BLaER1 treated with 17β-estradiol and CSF1 and Interleukin-3, amounts not matched to agents 10 nM and 100 nM (cell line): ENCODE measurements around the gene HSPB7.
"Not testable (repeated sequence)": the region's sequence is repeated elsewhere in the genome, so short reads cannot be mapped to it uniquely, and the experiment has no call there.

Experiments
- H3K27ac ChIP-seq, 11 experiments: shearing (Covaris generic); formaldehyde crosslinking; 2 replicates each; pipeline ENCODE4 v1.8.1; 2022
- H3K27me3 ChIP-seq, 11 experiments: shearing (Covaris generic); formaldehyde crosslinking; 2 replicates each; pipeline ENCODE4 v1.8.1; 2022
- H3K36me3 ChIP-seq, 11 experiments: shearing (Covaris generic); formaldehyde crosslinking; 2 replicates each; pipeline ENCODE4 v1.8.1; 2022
- H3K4me1 ChIP-seq, 10 experiments: shearing (Covaris generic); formaldehyde crosslinking; 2 replicates each; pipeline ENCODE4 v1.8.1; 2022
- H3K4me2 ChIP-seq, 11 experiments: shearing (Covaris generic); formaldehyde crosslinking; 2 replicates each; pipeline ENCODE4 v1.8.1; 2022
- H3K4me3 ChIP-seq, 10 experiments: shearing (Covaris generic); formaldehyde crosslinking; 2 replicates each; pipeline ENCODE4 v1.8.1; 2022
- H3K9ac ChIP-seq, 11 experiments: shearing (Covaris generic); formaldehyde crosslinking; 2 replicates each; pipeline ENCODE4 v1.8.1; 2022
- H3K9me3 ChIP-seq, 11 experiments: shearing (Covaris generic); formaldehyde crosslinking; replicated peaks in 1 of 11; 2 replicates each; pipeline ENCODE4 v1.8.1; 2022
- H4K20me1 ChIP-seq, 11 experiments: shearing (Covaris generic); formaldehyde crosslinking; 2 replicates each; pipeline ENCODE4 v1.8.1; 2022
- Cebpa-rat ChIP-seq, 11 experiments: shearing (Covaris generic); IDR thresholded peaks; 2 replicates each; pipeline ENCODE4 v1.8.1; 2022

Gene HSPB7

DNA sequence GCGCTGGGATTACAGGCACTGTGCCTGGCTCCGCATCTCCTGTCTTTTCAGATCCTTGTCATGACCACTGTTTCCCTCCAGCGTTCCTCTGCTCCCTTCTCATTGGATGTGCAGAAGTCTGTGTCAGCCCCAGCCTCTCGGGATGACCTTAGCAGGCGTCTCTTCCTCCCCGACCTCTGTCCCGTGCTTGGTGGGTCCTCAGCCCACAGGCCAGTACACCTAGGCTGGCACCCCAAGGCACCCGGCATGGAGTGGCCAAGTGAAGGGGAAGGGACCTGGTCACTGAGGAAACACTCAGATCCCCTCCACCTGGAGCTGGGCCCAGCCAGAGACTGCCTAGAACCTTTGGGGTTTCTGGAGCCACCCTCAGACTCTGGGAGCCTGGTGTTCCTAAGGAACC lies 23.4 kb upstream of the HSPB7 start:
- Histone ChIP-seq H3K36me3 (no peaks in the 10 kb centered on the region), H4K20me1 (no peaks in the 10 kb centered on the region), H3K4me2 (no peak overlapping the region), H3K27ac (no peak overlapping the region), H3K27me3 (no peaks in the 10 kb centered on the region), H3K4me3 (no peak overlapping the region), H3K9ac (no peak overlapping the region), H3K9me3 (no peaks in the 10 kb centered on the region), H3K4me1 (no peaks in the 10 kb centered on the region)
- no peak for TF ChIP-seq Cebpa-rat (IDR thresholded peaks at IDR 0.05)

GRCh38 chr1:16039871-16040270 lies 22.0 kb upstream of the HSPB7 start:
- not testable (repeated sequence) for H3K4me1 ChIP-seq, H3K36me3 ChIP-seq, H4K20me1 ChIP-seq, H3K9ac ChIP-seq, H3K4me2 ChIP-seq, H3K4me3 ChIP-seq, H3K9me3 ChIP-seq, H3K27ac ChIP-seq, H3K27me3 ChIP-seq

GRCh38 chr1:16038620-16038912 lies 20.7 kb upstream of the HSPB7 start:
- no peaks in the 10 kb centered on the region for H3K9me3 ChIP-seq
- no peaks in the 10 kb centered on the region for H4K20me1 ChIP-seq
- H3K4me2 ChIP-seq = no peak overlapping the region
- no peaks in the 10 kb centered on the region for H3K27me3 ChIP-seq
- H3K4me1 ChIP-seq = no peaks in the 10 kb centered on the region
- no peak overlapping the region for H3K9ac ChIP-seq
- H3K36me3 ChIP-seq = no peaks in the 10 kb centered on the region
- H3K4me3 ChIP-seq = no peak overlapping the region
- no peak for TF ChIP-seq Cebpa-rat (IDR thresholded peaks at IDR 0.05)
- no peak overlapping the region for H3K27ac ChIP-seq

- not testable (repeated sequence) for H3K27me3 ChIP-seq, H3K4me3 ChIP-seq, H3K4me2 ChIP-seq, H3K9me3 ChIP-seq, H3K27ac ChIP-seq, H4K20me1 ChIP-seq, H3K9ac ChIP-seq, H3K4me1 ChIP-seq, H3K36me3 ChIP-seq
Measured at GRCh38 chr1:16036461-16036860, 18.6 kb upstream of the HSPB7 start.

DNA sequence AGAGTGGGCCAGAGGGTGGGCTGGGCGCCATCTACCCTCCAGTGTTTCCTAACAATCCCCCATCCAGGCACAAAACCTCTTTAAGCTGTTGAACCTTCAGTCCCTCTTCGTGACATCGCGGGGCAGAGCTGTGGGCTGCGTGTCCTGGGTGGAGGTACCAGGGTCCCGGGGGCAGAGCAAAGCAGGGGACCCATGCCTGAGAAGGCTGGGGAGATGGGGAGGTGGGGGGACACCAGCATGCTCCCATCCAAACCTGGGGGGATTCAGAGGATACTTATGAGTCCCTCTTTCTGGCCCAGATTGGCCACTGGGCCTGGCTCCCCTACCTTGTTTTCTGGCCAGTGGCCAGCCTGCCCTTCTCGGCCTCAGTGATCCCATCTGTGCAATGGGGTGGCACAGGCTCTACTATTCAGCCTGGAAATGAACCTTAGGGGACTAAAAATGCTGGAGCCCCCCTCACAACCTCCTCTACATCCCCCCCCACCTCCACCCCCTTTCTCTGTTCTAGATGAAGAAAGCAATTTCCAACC lies 15.3 kb upstream of the HSPB7 start:
- not testable (repeated sequence) for H3K27me3 ChIP-seq, H3K36me3 ChIP-seq

GRCh38 chr1:16032388-16033102 lies 14.7 kb upstream of the HSPB7 start:
- no peak for TF ChIP-seq Cebpa-rat (IDR thresholded peaks at IDR 0.05)
- peak overlapping the region in 3 of 11 experiments; percentile 4 to 26 (median 16); a peak in 2 of 22 replicates for H3K4me2 ChIP-seq
- H3K9ac ChIP-seq = no peak overlapping the region
- no peaks in the 10 kb centered on the region for H3K36me3 ChIP-seq
- no peaks in the 10 kb centered on the region for H4K20me1 ChIP-seq
- H3K4me1 ChIP-seq = peaks cover 3 to 11% (median 7%) of the 10 kb centered on the region in 10 experiments; a peak in 14 of 20 replicates
- H3K4me3 ChIP-seq = no peak overlapping the region
- H3K9me3 ChIP-seq = no peaks in the 10 kb centered on the region
- H3K27me3 ChIP-seq = no peaks in the 10 kb centered on the region
- H3K27ac ChIP-seq = no peak overlapping the region

More for the DNA sequence above, 15.3 kb upstream of the HSPB7 start:
- H3K4me3 ChIP-seq, H3K4me2 ChIP-seq, H3K27ac ChIP-seq, H3K9me3 ChIP-seq, H3K4me1 ChIP-seq, H3K9ac ChIP-seq, H4K20me1 ChIP-seq: not testable (repeated sequence)

DNA sequence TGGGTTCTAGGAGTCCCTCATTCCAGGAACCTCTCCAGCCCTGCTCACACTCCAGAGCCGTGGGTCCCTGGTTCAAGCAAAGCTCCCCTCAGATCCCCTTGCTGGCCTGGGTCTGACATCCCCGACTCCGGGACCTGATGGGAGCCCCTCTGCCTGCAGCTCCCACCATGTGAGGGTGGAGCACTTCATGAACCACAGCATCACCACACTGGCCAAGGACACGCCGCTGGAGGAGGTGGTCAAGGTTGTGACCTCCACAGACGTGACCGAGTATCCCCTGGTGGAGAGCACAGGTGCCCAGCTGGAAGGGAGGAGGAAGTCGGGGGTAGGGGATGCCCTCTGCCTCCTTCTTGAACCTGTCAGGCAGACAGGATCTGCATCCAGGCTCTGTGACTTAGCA lies 13.7 kb upstream of the HSPB7 start:
- Histone ChIP-seq H3K27me3 (no peaks in the 10 kb centered on the region), H4K20me1 (no peaks in the 10 kb centered on the region)

GRCh38 chr1:16029288-16029687 lies 11.4 kb upstream of the HSPB7 start:
- Histone ChIP-seq H3K9me3 (no peaks in the 10 kb centered on the region), H3K27me3 (peaks cover 0 to 3% (median 0%) of the 10 kb centered on the region in 11 experiments; a peak in 3 of 22 replicates), H3K36me3 (no peaks in the 10 kb centered on the region), H4K20me1 (peaks cover 0 to 9% (median 0%) of the 10 kb centered on the region in 11 experiments; a peak in 1 of 22 replicates), H3K9ac (no peak overlapping the region), H3K4me2 (no peak overlapping the region), H3K4me1 (peaks cover 3 to 17% (median 7%) of the 10 kb centered on the region in 10 experiments; a peak in 14 of 20 replicates), H3K27ac (no peak overlapping the region), H3K4me3 (no peak overlapping the region)
- TF ChIP-seq Cebpa-rat (IDR thresholded peaks at IDR 0.05) = no peak

More for the DNA sequence above, 13.7 kb upstream of the HSPB7 start:
- no peaks in the 10 kb centered on the region for H3K36me3 ChIP-seq
- no peak overlapping the region for H3K9ac ChIP-seq
- peaks cover 3 to 17% (median 7%) of the 10 kb centered on the region in 10 experiments; a peak in 14 of 20 replicates for H3K4me1 ChIP-seq
- H3K4me3 ChIP-seq = no peak overlapping the region
- TF ChIP-seq Cebpa-rat (IDR thresholded peaks at IDR 0.05) = no peak
- no peak overlapping the region for H3K27ac ChIP-seq
- no peaks in the 10 kb centered on the region for H3K9me3 ChIP-seq
- no peak overlapping the region for H3K4me2 ChIP-seq

DNA sequence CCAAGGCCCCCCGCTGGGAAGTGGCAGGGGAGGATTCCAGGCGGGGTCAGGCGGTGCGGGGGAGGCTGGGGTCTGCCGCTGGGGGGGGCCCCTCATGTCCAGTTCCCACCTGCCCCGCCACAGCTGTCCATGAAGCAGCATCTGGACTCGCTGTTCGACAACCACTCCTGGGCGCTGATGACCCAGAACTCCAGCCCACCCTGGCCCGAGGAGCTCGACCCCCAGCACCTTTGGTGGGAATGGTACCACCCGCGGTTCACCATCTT lies 11.1 kb upstream of the HSPB7 start:
- not testable (repeated sequence) for H3K9ac ChIP-seq, H4K20me1 ChIP-seq, H3K27ac ChIP-seq, H3K4me2 ChIP-seq, H3K4me3 ChIP-seq, H3K36me3 ChIP-seq, H3K9me3 ChIP-seq, H3K27me3 ChIP-seq
- peaks cover 3 to 18% (median 7%) of the 10 kb centered on the region in 10 experiments; a peak in 14 of 20 replicates for H3K4me1 ChIP-seq

DNA sequence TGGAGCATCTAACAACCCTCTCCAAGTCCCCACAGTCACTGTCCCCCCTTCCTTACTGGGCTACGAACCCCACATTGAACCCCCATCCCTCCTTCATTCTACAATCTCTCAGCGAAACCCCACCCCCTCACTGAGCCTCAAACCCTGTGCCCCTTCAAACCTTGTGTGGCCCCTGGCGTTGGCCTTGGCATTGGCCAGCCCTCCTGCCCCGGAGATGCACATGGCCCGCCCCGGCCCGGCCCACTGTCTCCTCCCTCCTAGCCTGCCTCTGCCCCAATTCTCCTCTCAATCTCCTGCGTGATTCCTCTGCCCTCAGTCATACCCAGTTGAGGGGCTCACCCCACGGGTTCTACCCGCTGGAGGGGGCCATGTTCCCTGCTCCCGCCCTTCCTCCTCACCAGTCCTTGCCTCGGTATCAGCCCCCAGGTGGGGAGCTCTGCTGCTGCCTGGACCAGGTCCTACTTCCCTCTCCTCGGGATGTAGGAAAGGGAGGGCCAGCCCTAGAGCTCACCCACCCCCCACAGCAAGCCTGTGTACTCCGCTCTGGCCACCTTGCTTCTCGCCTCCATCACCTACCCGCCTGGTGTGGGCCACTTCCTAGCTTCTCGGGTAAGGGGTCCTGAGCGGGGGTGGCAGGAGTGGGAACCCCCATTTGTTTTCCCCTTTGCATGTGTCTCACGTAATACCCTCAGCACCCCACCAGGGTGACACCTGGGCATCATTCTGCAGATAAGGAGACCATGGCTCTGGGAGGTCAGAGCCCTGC lies 10.6 kb upstream of the HSPB7 start:
- H3K4me3 ChIP-seq = no peak overlapping the region
- H4K20me1 ChIP-seq = peaks cover 0 to 9% (median 0%) of the 10 kb centered on the region in 11 experiments; a peak in 1 of 22 replicates

More for the DNA sequence above, 10.6 kb upstream of the HSPB7 start:
- no peak for TF ChIP-seq Cebpa-rat (IDR thresholded peaks at IDR 0.05)
- Histone ChIP-seq H3K36me3 (no peaks in the 10 kb centered on the region), H3K9ac (no peak overlapping the region), H3K27me3 (peaks cover 0 to 3% (median 0%) of the 10 kb centered on the region in 11 experiments; a peak in 3 of 22 replicates), H3K4me2 (no peak overlapping the region), H3K4me1 (peaks cover 3 to 23% (median 12%) of the 10 kb centered on the region in 10 experiments; a peak in 15 of 20 replicates), H3K27ac (no peak overlapping the region), H3K9me3 (no peaks in the 10 kb centered on the region)
